PC-3 (cell line): ENCODE results near the gene CSAD. TPM values are rescaled to one million over a fixed set of nuclear protein-coding genes. Genes with fewer than 3 reads are reported as not detected.
A peak's percentile ranks its signal among the peaks of the same experiment; 100 is the strongest.

Experiments used
- ATAC-seq: fragments of 200-7000 bp; cut with Tn5 transposase; 2 replicates; pipeline ENCODE4 v1.9.1; 2020; ENCODE audit warnings: mild to moderate bottlenecking, moderate library complexity
- BruUV-seq: library from RNA; stranded (reverse); fragments of 400-500 nt; replicated peaks from 2 replicates; lab custom pipeline; 2021; lab: Mats Ljungman, UMichigan
- CTCF ChIA-PET: fragments of 300-600 bp; sonication (Branson Sonifier 250); formaldehyde crosslinking; loops from one replicate; lab custom pipeline; 2022; ENCODE audit warnings: antibody characterized with exemption; lab: Charles Lee
- POLR2A ChIA-PET: fragments of 300-600 bp; sonication (Branson Sonifier 250); formaldehyde crosslinking; loops from one replicate; lab custom pipeline; 2022; ENCODE audit warnings: antibody characterized with exemption; ENCODE audit not compliant: unreplicated experiment; lab: Charles Lee
- DNase-seq: peaks from one replicate; pipeline ENCODE4 v3.0.0-alpha.2; 2015
- H2AFZ ChIP-seq: fragments of 300-600 bp; sonication (generic); 2 replicates; pipeline ENCODE4 v1.6.0; 2016; ENCODE audit warnings: antibody characterized with exemption, low read length
- H3F3A ChIP-seq: fragments of 300-600 bp; sonication (generic); one replicate; pipeline ENCODE4 v1.6.0; 2017; ENCODE audit warnings: antibody characterized with exemption, low read length, control low read depth, mild to moderate bottlenecking; ENCODE audit not compliant: unreplicated experiment
- H3K27ac ChIP-seq: fragments of 300-600 bp; sonication (generic); 2 replicates; pipeline ENCODE4 v1.5.1; 2016; ENCODE audit warnings: mild to moderate bottlenecking, low read length
- H3K27me3 ChIP-seq: fragments of 300-600 bp; sonication (generic); 2 replicates; pipeline ENCODE4 v1.6.1; 2016; ENCODE audit warnings: low read length, mixed read lengths
- H3K36me3 ChIP-seq: fragments of 300-600 bp; sonication (generic); 2 replicates; pipeline ENCODE4 v1.6.1; 2016; ENCODE audit warnings: low read depth, mixed run types, low read length, mixed read lengths
- H3K4me1 ChIP-seq: fragments of 300-600 bp; sonication (generic); 2 replicates; pipeline ENCODE4 v1.5.1; 2016; ENCODE audit warnings: low read length; ENCODE audit not compliant: insufficient read depth
- H3K4me2 ChIP-seq: fragments of 300-600 bp; sonication (generic); 2 replicates; pipeline ENCODE4 v1.6.0; 2016; ENCODE audit warnings: low read length
- H3K4me3 ChIP-seq: fragments of 300-600 bp; sonication (generic); 2 replicates; pipeline ENCODE4 v1.5.1; 2016; ENCODE audit warnings: mild to moderate bottlenecking, low read length, mixed read lengths
- H3K79me2 ChIP-seq: fragments of 300-600 bp; sonication (generic); 2 replicates; pipeline ENCODE4 v1.6.1; 2017; ENCODE audit warnings: low read length, mixed read lengths
- H3K9ac ChIP-seq: fragments of 300-600 bp; sonication (generic); 2 replicates; pipeline ENCODE4 v1.6.0; 2016; ENCODE audit warnings: mild to moderate bottlenecking, low read length
- H3K9me2 ChIP-seq: fragments of 300-600 bp; sonication (generic); replicated peaks from 2 replicates; pipeline ENCODE4 v1.6.1; 2016; ENCODE audit warnings: mixed run types, low read length, mixed read lengths
- H3K9me3 ChIP-seq: fragments of 300-600 bp; sonication (generic); 2 replicates; pipeline ENCODE4 v1.6.1; 2016; ENCODE audit warnings: low read length, mixed read lengths
- H4K20me1 ChIP-seq: fragments of 300-600 bp; sonication (generic); 2 replicates; pipeline ENCODE4 v1.6.1; 2016; ENCODE audit warnings: low read length, mixed read lengths
- CTCF ChIP-seq: fragments of 300-600 bp; sonication (generic); conservative IDR thresholded peaks from 2 replicates; pipeline ENCODE4 v1.5.1; 2017; ENCODE audit warnings: antibody characterized with exemption, low read depth, mild to moderate bottlenecking, low read length
- EZH2 ChIP-seq: fragments of 300-600 bp; sonication (generic); IDR thresholded peaks from one replicate; pipeline ENCODE4 v1.6.1; 2017; ENCODE audit warnings: antibody characterized with exemption, mild to moderate bottlenecking, low read length; ENCODE audit not compliant: unreplicated experiment
- EZH2phosphoT487 ChIP-seq: fragments of 300-600 bp; sonication (generic); IDR thresholded peaks from 2 replicates; pipeline ENCODE4 v1.6.1; 2018; ENCODE audit warnings: mild to moderate bottlenecking, antibody characterized with exemption, low read length, borderline replicate concordance
- intact Hi-C: fragments of 100-400 bp; cut with micrococcal nuclease; formaldehyde crosslinking; loops from 2 replicates; pipeline ENCODE4 v1.9.0; 2023
- total RNA-seq: library from RNA; depleted of rRNA; stranded (reverse); fragments of >200 nt; gene quantifications from 2 replicates; pipeline ENCODE4 v1.2.3, GENCODE V29; 2014

Gene CSAD
- total RNA-seq, 1 experiment from 2014 or later: 21.5 TPM

GRCh38 chr12:53208877-53209463 is 28.2 kb upstream of the CSAD start:
- TF ChIP-seq EZH2 (no peak), EZH2phosphoT487 (no peak), CTCF (no peak)
- H3K9me2 ChIP-seq: no peaks in the 10 kb centered on the region
- H3K9ac ChIP-seq: no peak overlapping the region
- no peaks in the 10 kb centered on the region for H3K9me3 ChIP-seq
- H3F3A ChIP-seq: no peaks in the 10 kb centered on the region
- ChIA-PET CTCF (no interaction called here), POLR2A (no interaction called here)
- peaks cover 33% of the 10 kb centered on the region for H3K36me3 ChIP-seq
- ATAC-seq (no peak), DNase-seq (no peak)
- H3K79me2 ChIP-seq: no peaks in the 10 kb centered on the region
- no peaks in the 10 kb centered on the region for H4K20me1 ChIP-seq
- H3K4me2 ChIP-seq: no peak overlapping the region
- no TSS peak for BruUV-seq
- peaks cover 20% of the 10 kb centered on the region for H3K4me1 ChIP-seq
- H3K27me3 ChIP-seq: no peaks in the 10 kb centered on the region
- no peak overlapping the region for H2AFZ ChIP-seq
- H3K4me3 ChIP-seq: no peak overlapping the region
- intact Hi-C loops: no loop called here
- H3K27ac ChIP-seq: no peak overlapping the region

- Histone ChIP-seq H3K36me3 (peaks cover 28% of the 10 kb centered on the region), H2AFZ (no peak overlapping the region), H3K27ac (no peak overlapping the region), H3K9me3 (no peaks in the 10 kb centered on the region), H3K79me2 (no peaks in the 10 kb centered on the region), H3K4me3 (no peak overlapping the region), H3K9me2 (no peaks in the 10 kb centered on the region), H3F3A (no peaks in the 10 kb centered on the region), H3K9ac (no peak overlapping the region), H3K4me2 (no peak overlapping the region), H3K4me1 (peaks cover 20% of the 10 kb centered on the region), H4K20me1 (no peaks in the 10 kb centered on the region), H3K27me3 (no peaks in the 10 kb centered on the region)
- TF ChIP-seq EZH2: no peak
- no peak for TF ChIP-seq CTCF
- TF ChIP-seq EZH2phosphoT487: no peak
- no peak for ATAC-seq
- DNase-seq: no peak
- ChIA-PET CTCF (no interaction called here), POLR2A (no interaction called here)
- no TSS peak for BruUV-seq
- intact Hi-C loops: no loop called here
These were observed 27.7 kb upstream of the CSAD start for GRCh38 chr12:53208435-53208834.

- Histone ChIP-seq H2AFZ (no peak within 1 kb of the TSS), H3K9ac (no peak within 1 kb of the TSS), H3K4me3 (no peak within 1 kb of the TSS), H3K4me1 (peaks cover 20% of the 10 kb centered on the region), H3K4me2 (peak within 1 kb of the TSS; percentile 28; the same call in 1 of the 2 replicates), H3K79me2 (no peaks in the 10 kb centered on the region), H4K20me1 (no peaks in the 10 kb centered on the region), H3K9me2 (no peaks in the 10 kb centered on the region), H3K36me3 (peaks cover 14% of the 10 kb centered on the region), H3K27ac (no peak within 1 kb of the TSS), H3F3A (no peaks in the 10 kb centered on the region), H3K27me3 (no peaks in the 10 kb centered on the region), H3K9me3 (no peaks in the 10 kb centered on the region)
- ChIA-PET POLR2A (no interaction called here), CTCF (interaction anchor here (0.6 kb wide), 2 partner anchors 25 to 44 kb away, joined by 4 to 5 read pairs; no protein-coding TSS in a partner anchor)
- TF ChIP-seq EZH2 (no peak), EZH2phosphoT487 (no peak), CTCF (no peak)
- peak; percentile 69 for ATAC-seq
- intact Hi-C loops: no loop called here
- no peak for DNase-seq
- no TSS peak for BruUV-seq
These were observed 26.3 kb upstream of the CSAD start, which contains the start of gene ITGB7 for GRCh38 chr12:53207042-53207441. Gene ITGB7, minus strand, starts transcription at chr12:53207251. Its CDS starts 6,808 bp downstream, at chr12:53200443.
